Measurements from ENCODE around the gene ZNF350.
"Not testable (repeated sequence)": the region's sequence is repeated elsewhere in the genome, so short reads cannot be mapped to it uniquely, and the experiment has no call there.

ZNF350 gene

DNA sequence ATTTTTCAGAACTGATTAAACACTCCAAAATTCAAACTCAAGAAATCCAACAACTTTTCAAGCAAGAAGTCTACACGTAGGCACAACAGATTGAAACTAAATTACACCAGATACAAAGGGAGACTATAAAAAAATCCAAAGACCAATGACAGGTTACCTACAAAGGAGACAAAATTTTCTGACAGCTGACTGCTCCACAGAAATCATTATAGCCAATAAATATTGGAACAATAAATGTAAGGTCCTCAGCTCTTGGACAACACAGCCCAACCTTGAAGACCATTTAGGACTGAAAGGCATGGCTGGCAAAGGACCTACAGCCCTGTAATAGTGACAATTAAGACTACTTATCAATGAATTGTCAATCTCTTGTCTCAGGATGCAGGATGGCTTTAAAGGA is 15.9 kb downstream of the ZNF350 start:
- peaks cover 38% of the 10 kb centered on the region for H3K9me3 ChIP-seq (ENCODE audit: insufficient read depth, low read length)
- TF ChIP-seq EZH2phosphoT487 (IDR thresholded peaks at IDR 0.05; ENCODE audit: low read depth) (no peak), CTCF (IDR thresholded peaks at IDR 0.05; ENCODE audit: low read depth, low read length) (no peak)
- no peaks in the 10 kb centered on the region for H4K20me1 ChIP-seq (ENCODE audit: insufficient read depth, low read length)
- H2AFZ ChIP-seq (ENCODE audit: low read depth, low read length), result no peak overlapping the region
- H3K4me1 ChIP-seq (ENCODE audit: low read length), result no peaks in the 10 kb centered on the region
- H3K36me3 ChIP-seq (replicated peaks; ENCODE audit: low read depth, low read length), result no peaks in the 10 kb centered on the region
- no peak overlapping the region for H3K4me2 ChIP-seq (ENCODE audit: low read length)
- no peak overlapping the region for H3K4me3 ChIP-seq (ENCODE audit: low read length)
- no peak overlapping the region for H3K9ac ChIP-seq (ENCODE audit: low read length)
- no peaks in the 10 kb centered on the region for H3K79me2 ChIP-seq (ENCODE audit: low read length)
- H3K27me3 ChIP-seq (ENCODE audit: low read depth, low read length), result no peaks in the 10 kb centered on the region
- no peak overlapping the region for H3K27ac ChIP-seq (ENCODE audit: low read length)

DNA sequence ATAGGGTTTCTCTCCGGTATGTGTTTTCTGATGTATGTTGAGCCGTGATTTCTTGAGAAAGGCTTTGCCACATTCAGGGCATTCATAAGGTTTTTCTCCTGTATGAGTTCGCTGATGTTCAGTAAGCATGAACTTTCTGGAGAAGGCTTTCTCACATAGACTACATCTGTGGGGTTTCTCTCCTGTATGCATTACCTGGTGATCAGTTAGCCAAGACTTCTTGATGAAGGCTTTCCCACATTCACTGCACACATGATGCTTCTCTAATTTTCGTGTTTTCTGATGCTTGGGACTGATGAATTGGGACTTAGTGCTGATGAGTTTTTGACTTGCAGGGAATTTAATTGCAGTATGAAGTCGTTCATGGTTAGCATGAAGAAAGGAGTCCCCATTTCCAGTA is 21.1 kb downstream of the ZNF350 start:
- H3K36me3 ChIP-seq (replicated peaks; ENCODE audit: low read depth, low read length), result no peaks in the 10 kb centered on the region
- no peak for TF ChIP-seq EZH2phosphoT487 (IDR thresholded peaks at IDR 0.05; ENCODE audit: low read depth)
- no peaks in the 10 kb centered on the region for H3K79me2 ChIP-seq (ENCODE audit: low read length)
- H3K27ac ChIP-seq (ENCODE audit: low read length), result no peak overlapping the region
- H3K9ac ChIP-seq (ENCODE audit: low read length), result no peak overlapping the region
- H3K4me1 ChIP-seq (ENCODE audit: low read length), result no peaks in the 10 kb centered on the region
- no peak overlapping the region for H3K4me3 ChIP-seq (ENCODE audit: low read length)
- no peak overlapping the region for H2AFZ ChIP-seq (ENCODE audit: low read depth, low read length)
- H4K20me1 ChIP-seq (ENCODE audit: insufficient read depth, low read length), result no peaks in the 10 kb centered on the region
- H3K9me3 ChIP-seq (ENCODE audit: insufficient read depth, low read length), result peaks cover 20% of the 10 kb centered on the region; the same call in 1 of the 2 replicates
- H3K27me3 ChIP-seq (ENCODE audit: low read depth, low read length), result no peaks in the 10 kb centered on the region
- H3K4me2 ChIP-seq (ENCODE audit: low read length), result no peak overlapping the region

- not testable (repeated sequence) for H3K4me1 ChIP-seq (ENCODE audit: low read length); H3K9me3 ChIP-seq (ENCODE audit: insufficient read depth, low read length); H3K9ac ChIP-seq (ENCODE audit: low read length); H3K36me3 ChIP-seq (replicated peaks; ENCODE audit: low read depth, low read length); H3K27me3 ChIP-seq (ENCODE audit: low read depth, low read length); H3K4me3 ChIP-seq (ENCODE audit: low read length); H3K4me2 ChIP-seq (ENCODE audit: low read length); H3K27ac ChIP-seq (ENCODE audit: low read length); H4K20me1 ChIP-seq (ENCODE audit: insufficient read depth, low read length); H2AFZ ChIP-seq (ENCODE audit: low read depth, low read length); H3K79me2 ChIP-seq (ENCODE audit: low read length)
Measured at GRCh38 chr19:51960621-51961233, 25.9 kb downstream of the ZNF350 start.

- Histone ChIP-seq H3K36me3 (replicated peaks; ENCODE audit: low read depth, low read length) (no peaks in the 10 kb centered on the region), H2AFZ (ENCODE audit: low read depth, low read length) (no peak overlapping the region), H3K27ac (ENCODE audit: low read length) (no peak overlapping the region), H3K9ac (ENCODE audit: low read length) (no peak overlapping the region), H4K20me1 (ENCODE audit: insufficient read depth, low read length) (no peaks in the 10 kb centered on the region), H3K4me1 (ENCODE audit: low read length) (no peaks in the 10 kb centered on the region), H3K79me2 (ENCODE audit: low read length) (no peaks in the 10 kb centered on the region), H3K4me2 (ENCODE audit: low read length) (no peak overlapping the region), H3K4me3 (ENCODE audit: low read length) (no peak overlapping the region), H3K27me3 (ENCODE audit: low read depth, low read length) (no peaks in the 10 kb centered on the region), H3K9me3 (ENCODE audit: insufficient read depth, low read length) (0 out of 2 replicates have a peak, but pooled peaks cover 4% of the 10 kb centered on the region)
- no peak for TF ChIP-seq CTCF (IDR thresholded peaks at IDR 0.05; ENCODE audit: low read depth, low read length)
- no peak for TF ChIP-seq EZH2phosphoT487 (IDR thresholded peaks at IDR 0.05; ENCODE audit: low read depth)
Measured at GRCh38 chr19:51959791-51960190, 26.8 kb downstream of the ZNF350 start.

DNA sequence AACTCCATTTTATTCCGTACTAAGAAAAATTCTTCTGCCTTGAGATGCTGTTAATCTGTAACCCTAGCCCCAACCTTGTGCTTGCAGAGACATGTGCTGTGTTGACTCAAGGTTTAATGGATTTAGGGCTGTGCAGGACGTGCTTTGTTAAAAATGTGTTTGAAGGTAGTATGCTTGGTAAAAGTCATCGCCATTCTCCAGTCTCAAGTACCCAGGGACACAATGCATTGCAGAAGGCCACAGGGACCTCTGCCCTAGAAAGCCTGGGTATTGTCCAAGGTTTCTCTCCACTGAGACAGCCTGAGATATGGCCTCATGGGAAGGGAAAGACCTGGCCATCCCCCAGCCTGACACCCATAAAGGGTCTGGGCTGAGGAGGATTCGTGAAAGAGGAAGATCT is 28.8 kb downstream of the ZNF350 start:
- H3K4me2 ChIP-seq (ENCODE audit: low read length); H3K9me3 ChIP-seq (ENCODE audit: insufficient read depth, low read length); H3K27me3 ChIP-seq (ENCODE audit: low read depth, low read length); H3K9ac ChIP-seq (ENCODE audit: low read length); H3K27ac ChIP-seq (ENCODE audit: low read length); H3K4me3 ChIP-seq (ENCODE audit: low read length); H3K4me1 ChIP-seq (ENCODE audit: low read length); H3K79me2 ChIP-seq (ENCODE audit: low read length); H2AFZ ChIP-seq (ENCODE audit: low read depth, low read length); H3K36me3 ChIP-seq (replicated peaks; ENCODE audit: low read depth, low read length); H4K20me1 ChIP-seq (ENCODE audit: insufficient read depth, low read length): not testable (repeated sequence)
